HUES64 (cell line): ENCODE measurements around the gene CUTC.

Source experiments
- H3K27ac ChIP-seq: 2 replicates; pipeline ENCODE4 v1.7.0; 2013; ENCODE audit warnings: low read depth, low read length, inconsistent platforms
- H3K27me3 ChIP-seq: 2 replicates; pipeline ENCODE4 v1.6.1; 2013; ENCODE audit warnings: mild to moderate bottlenecking, low read length; ENCODE audit not compliant: insufficient read depth
- H3K36me3 ChIP-seq: 2 replicates; pipeline ENCODE4 v1.6.1; 2013; ENCODE audit warnings: mild to moderate bottlenecking, low read length; ENCODE audit not compliant: insufficient read depth
- H3K4me1 ChIP-seq: 2 replicates; pipeline ENCODE4 v1.6.1; 2013; ENCODE audit warnings: mild to moderate bottlenecking, low read length, moderate library complexity; ENCODE audit not compliant: insufficient read depth
- H3K4me3 ChIP-seq: 2 replicates; pipeline ENCODE4 v1.5.1; 2013; ENCODE audit warnings: mild to moderate bottlenecking, low read length, moderate library complexity
- H3K9ac ChIP-seq: 2 replicates; pipeline ENCODE4 v1.6.1; 2013; ENCODE audit warnings: mild to moderate bottlenecking, low read depth, low read length
- H3K9me3 ChIP-seq: 2 replicates; pipeline ENCODE4 v1.6.1; 2013; ENCODE audit warnings: low read depth, low read length; ENCODE audit not compliant: insufficient read depth
- WGBS: fragments of 150-250, 120-280 bp; methylation state at CpG from one replicate; pipeline ENCODE4 v1.1.7; 2013; ENCODE audit warnings: missing lambda C conversion rate; 5-methylcytosine and 5-hydroxymethylcytosine counted together

CUTC gene

DNA sequence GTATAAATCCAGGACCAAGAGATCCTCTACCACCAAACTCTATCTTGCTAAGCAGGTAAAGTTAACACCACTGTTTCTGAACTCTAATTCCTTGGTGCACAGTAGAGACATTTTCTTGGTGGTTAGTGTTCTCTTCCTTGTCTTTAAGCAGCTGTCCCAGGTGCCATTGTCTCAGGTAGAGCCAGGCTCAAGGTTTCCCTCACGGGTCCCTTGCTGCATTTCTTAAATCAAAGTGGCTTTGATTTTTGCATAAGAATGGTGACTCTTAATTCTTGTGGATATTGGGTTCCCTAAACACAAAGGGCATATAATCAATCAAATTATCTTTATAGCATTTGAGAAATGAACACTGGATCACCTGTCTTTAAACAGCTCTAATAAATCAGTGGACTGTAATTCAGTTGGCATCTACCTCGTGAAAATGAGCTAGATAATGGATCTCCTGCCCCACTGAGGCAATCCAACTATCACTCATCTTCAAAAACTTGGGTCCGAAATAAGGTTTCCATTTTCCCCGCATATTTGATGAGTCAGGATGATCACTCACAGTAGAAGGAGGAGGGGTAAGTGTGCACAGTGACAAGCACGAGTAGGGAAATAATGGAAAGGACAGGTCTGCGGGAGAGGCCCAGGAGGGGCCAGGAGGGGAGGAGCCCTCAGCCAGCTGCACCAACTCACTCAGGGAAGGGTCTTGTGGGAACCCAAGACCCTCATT lies 52.9 kb downstream of the CUTC start:
- WGBS, result 80% methylated on average over 6 of the region's 6 CpGs
- H3K27me3 ChIP-seq, result no peaks in the 10 kb centered on the region
- no peak overlapping the region for H3K4me3 ChIP-seq
- H3K27ac ChIP-seq, result no peak overlapping the region
- no peak overlapping the region for H3K9ac ChIP-seq
- H3K9me3 ChIP-seq, result no peaks in the 10 kb centered on the region
- no peaks in the 10 kb centered on the region for H3K36me3 ChIP-seq
- H3K4me1 ChIP-seq, result peaks cover 15% of the 10 kb centered on the region

DNA sequence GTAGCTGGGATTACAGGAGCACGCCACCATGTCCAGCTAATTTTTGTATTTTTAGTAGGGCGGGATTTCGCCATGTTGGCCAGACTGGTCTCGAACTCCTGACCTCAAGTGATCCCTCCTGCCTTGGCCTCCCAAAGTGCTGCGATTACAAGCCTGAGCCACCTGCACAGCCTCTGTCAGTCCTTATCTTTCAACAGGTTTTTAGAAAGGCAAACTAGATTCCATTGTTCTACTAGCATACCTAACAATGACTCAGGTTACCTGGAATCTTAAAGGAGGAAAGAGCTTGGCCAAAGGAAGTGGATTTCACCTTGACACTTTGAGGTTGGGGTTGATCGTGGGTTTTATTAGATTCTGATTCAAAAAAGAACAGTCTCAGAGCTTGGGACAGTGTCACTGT lies 53.6 kb downstream of the CUTC start:
- 92% methylated on average over 6 of the region's 6 CpGs for WGBS
- Histone ChIP-seq H3K4me3 (no peak overlapping the region), H3K9me3 (no peaks in the 10 kb centered on the region), H3K27ac (no peak overlapping the region), H3K36me3 (no peaks in the 10 kb centered on the region), H3K9ac (no peak overlapping the region), H3K27me3 (no peaks in the 10 kb centered on the region), H3K4me1 (peaks cover 15% of the 10 kb centered on the region)

DNA sequence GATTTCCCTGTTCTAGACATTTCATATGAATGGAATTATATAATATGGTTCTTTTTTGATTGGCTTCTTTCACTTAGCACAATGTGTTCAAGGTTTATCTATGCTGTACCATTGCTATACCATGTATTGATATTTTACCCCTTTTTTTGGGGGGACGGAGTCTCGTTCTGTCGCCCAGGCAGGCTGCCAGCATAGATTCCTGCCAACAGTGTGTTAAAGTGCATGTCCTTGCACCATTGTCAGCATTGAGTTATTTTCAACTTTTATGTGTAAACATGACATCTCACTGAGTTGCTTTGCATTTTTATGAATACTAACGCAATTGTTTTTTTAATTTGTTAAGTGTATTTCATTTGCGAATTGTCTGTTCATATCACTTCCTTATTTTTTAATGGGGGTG lies 55.3 kb downstream of the CUTC start:
- Histone ChIP-seq H3K27ac (no peak overlapping the region), H3K4me3 (no peak overlapping the region), H3K36me3 (no peaks in the 10 kb centered on the region), H3K9ac (no peak overlapping the region), H3K4me1 (peaks cover 15% of the 10 kb centered on the region), H3K27me3 (no peaks in the 10 kb centered on the region), H3K9me3 (no peaks in the 10 kb centered on the region)
- 92% methylated on average over 5 of the region's 5 CpGs for WGBS

DNA sequence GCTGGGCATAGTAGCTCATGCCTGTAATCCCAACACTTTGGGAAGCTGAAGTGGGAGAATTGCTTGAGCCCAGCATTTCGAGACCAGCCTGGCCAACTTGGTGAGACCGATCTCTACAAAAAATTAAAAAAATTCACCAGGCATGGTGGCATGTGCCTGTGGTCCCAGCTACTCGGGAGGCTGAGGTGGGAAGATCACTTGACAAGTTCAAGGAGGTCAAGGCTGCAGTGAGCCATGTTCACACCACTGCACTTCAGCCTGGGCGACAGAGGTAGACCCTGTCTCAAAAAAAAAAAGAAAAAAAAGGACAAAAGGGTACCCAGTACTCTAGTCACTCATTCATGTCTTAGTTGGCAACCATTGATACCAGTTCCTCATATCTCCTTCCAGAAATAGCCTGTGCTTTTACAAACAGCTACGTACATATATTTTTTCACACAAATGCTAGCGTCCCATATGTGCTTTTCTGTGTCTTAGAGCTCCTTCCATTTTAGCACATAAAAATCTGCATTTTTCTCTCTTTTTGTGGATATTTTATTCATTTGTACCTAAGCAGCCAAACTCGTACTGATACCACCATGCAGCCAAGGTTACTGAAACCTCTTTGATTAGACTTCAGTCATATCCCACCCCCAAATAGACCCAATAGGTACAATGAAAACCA lies 55.9 kb downstream of the CUTC start:
- no peaks in the 10 kb centered on the region for H3K36me3 ChIP-seq
- no peak overlapping the region for H3K9ac ChIP-seq
- no peaks in the 10 kb centered on the region for H3K27me3 ChIP-seq
- no peak overlapping the region for H3K4me3 ChIP-seq
- peaks cover 15% of the 10 kb centered on the region for H3K4me1 ChIP-seq
- no peaks in the 10 kb centered on the region for H3K9me3 ChIP-seq
- 86% methylated on average over 7 of the region's 7 CpGs for WGBS
- no peak overlapping the region for H3K27ac ChIP-seq

DNA sequence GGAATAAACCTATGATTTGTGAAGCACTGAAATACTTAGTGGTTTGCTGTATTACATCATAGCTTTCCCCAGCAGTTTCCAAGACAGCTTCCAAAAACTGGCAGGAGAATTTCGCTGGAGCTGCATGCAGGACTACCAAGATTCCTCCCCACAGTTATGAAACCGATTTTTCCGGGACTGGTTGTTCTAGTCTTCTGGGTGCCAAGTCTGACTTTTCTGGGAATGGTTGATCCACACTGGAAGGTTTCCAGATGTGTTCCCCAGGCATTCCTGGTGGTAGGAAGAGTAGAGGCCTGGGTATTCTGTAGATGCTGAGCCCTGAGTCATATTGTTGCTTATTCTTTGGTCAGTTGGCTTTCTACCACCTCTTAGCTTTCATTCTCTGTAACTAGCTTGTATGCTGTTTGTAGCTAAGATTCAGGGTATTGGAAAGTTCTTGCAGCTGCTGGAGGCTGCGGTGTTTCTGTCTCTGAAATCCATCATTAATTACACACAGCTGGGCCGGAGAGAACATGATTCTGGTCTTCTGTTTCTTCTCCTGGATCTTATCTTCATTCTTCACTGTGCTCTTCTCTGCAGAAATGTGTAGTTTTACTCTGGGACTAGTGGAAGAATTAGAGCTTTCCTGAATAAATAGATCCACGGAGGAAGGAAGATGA lies 56.7 kb downstream of the CUTC start:
- Histone ChIP-seq H3K4me3 (no peak overlapping the region), H3K9me3 (no peaks in the 10 kb centered on the region), H3K27me3 (no peaks in the 10 kb centered on the region), H3K36me3 (no peaks in the 10 kb centered on the region), H3K9ac (no peak overlapping the region), H3K27ac (no peak overlapping the region), H3K4me1 (peaks cover 15% of the 10 kb centered on the region)
- 85% methylated on average over 6 of the region's 6 CpGs for WGBS

DNA sequence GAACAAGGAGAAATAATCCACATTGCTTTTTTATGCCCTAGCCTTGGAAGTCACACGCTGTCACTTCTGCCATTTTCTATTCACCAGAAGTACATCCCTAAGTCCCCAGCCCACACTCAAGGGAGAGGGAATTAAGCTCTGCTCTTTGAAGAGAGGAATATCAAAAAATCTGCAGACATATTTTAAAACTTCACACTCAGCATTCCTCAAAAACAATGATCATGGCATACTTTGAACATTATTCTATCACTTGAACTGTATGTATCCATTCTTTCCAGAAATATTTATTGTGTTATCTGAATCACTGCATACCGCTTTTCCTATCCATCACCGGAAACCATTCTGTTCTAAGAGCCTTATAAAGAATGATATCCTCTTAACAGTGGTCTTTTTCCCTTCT lies 59.8 kb downstream of the CUTC start:
- no peaks in the 10 kb centered on the region for H3K4me1 ChIP-seq
- no peaks in the 10 kb centered on the region for H3K9me3 ChIP-seq
- H3K4me3 ChIP-seq, result no peak overlapping the region
- H3K27ac ChIP-seq, result no peak overlapping the region
- H3K36me3 ChIP-seq, result no peaks in the 10 kb centered on the region
- WGBS, result 96% methylated on average over 3 of the region's 3 CpGs
- no peaks in the 10 kb centered on the region for H3K27me3 ChIP-seq
- H3K9ac ChIP-seq, result no peak overlapping the region

DNA sequence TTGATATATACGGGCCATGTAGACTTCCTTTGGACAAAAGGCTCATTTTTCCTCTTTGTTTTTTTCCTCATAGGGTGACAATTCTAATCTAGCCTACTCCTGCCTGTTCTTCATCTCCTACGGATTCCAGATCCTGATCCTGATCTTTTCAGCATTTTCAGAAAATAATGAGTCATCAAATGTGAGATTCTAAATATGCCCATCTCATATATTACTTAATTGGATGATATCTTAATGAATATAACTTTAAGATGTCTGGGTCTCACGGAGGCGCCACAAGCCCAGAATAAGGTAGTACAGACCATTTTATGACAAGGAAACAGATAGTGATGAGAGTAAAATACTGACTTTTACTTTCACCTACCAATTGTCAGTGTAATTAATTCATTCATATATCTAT lies 61.8 kb downstream of the CUTC start:
- Histone ChIP-seq H3K9me3 (no peaks in the 10 kb centered on the region), H3K36me3 (no peaks in the 10 kb centered on the region), H3K27me3 (no peaks in the 10 kb centered on the region), H3K9ac (no peak overlapping the region), H3K4me1 (no peaks in the 10 kb centered on the region), H3K27ac (no peak overlapping the region), H3K4me3 (no peak overlapping the region)
- 95% methylated on average over 4 of the region's 4 CpGs for WGBS

DNA sequence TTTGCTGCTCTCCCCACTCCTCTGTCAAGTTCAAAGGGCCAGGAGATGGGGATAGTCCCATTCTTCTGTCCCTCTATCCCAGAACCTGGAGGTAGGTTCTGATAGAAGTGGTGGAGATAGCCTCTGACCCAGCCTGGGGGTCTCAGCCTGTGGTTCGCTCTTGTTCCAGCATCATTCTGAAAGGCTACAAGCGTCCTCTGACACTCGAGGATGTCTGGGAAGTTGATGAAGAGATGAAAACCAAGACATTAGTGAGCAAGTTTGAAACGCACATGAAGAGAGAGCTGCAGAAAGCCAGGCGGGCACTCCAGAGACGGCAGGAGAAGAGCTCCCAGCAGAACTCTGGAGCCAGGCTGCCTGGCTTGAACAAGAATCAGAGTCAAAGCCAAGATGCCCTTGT lies 64.9 kb downstream of the CUTC start:
- 93% methylated on average over 6 of the region's 6 CpGs for WGBS
- no peak overlapping the region for H3K9ac ChIP-seq
- no peak overlapping the region for H3K4me3 ChIP-seq
- H3K4me1 ChIP-seq, result no peaks in the 10 kb centered on the region
- H3K27me3 ChIP-seq, result no peaks in the 10 kb centered on the region
- H3K9me3 ChIP-seq, result no peaks in the 10 kb centered on the region
- no peaks in the 10 kb centered on the region for H3K36me3 ChIP-seq
- H3K27ac ChIP-seq, result no peak overlapping the region

DNA sequence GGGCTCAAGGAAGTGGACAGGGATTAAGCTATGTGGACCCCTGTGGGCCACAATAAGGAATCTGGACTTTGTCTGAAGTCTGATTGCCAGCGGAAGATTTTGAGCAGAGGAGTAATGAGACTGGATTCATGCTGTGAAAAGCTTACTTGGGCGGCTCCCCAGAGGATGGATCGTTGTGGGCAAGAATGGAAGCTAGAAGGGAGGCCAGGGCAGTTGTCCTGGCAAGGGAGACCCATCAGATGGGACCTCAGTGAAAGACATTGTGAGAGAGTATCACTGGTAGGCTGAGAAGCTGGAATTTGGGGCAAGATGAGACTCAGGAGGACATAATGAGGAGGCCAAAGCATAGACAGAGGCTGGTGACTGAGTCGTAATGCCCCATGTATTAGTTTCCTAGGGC lies 66.0 kb downstream of the CUTC start:
- H3K27ac ChIP-seq, result no peak overlapping the region
- 91% methylated on average over 4 of the region's 4 CpGs for WGBS
- H3K9me3 ChIP-seq, result no peaks in the 10 kb centered on the region
- H3K27me3 ChIP-seq, result no peaks in the 10 kb centered on the region
- H3K4me3 ChIP-seq, result no peak overlapping the region
- no peak overlapping the region for H3K9ac ChIP-seq
- H3K36me3 ChIP-seq, result no peaks in the 10 kb centered on the region
- H3K4me1 ChIP-seq, result no peaks in the 10 kb centered on the region

DNA sequence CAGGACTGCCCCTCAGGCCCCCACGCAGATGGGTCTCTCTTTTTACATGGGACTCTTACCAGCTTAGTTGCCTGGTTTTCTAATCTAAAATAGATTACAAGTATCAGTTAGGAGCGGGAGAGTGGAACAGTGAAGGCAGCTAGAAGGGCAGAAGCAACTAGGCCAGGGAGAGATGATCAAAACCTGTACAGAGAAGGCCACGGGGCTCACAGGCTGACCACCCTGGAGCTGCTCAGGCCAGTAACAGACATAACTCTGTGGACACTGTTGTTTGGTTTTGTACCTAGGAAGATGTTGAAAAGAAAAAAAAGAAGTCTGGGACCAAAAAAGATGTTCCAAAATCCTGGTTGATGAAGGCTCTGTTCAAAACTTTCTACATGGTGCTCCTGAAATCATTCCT lies 66.9 kb downstream of the CUTC start:
- no peak overlapping the region for H3K27ac ChIP-seq
- no peak overlapping the region for H3K4me3 ChIP-seq
- WGBS, result 96% methylated on average over 3 of the region's 3 CpGs
- H3K9ac ChIP-seq, result no peak overlapping the region
- no peaks in the 10 kb centered on the region for H3K9me3 ChIP-seq
- H3K27me3 ChIP-seq, result no peaks in the 10 kb centered on the region
- H3K36me3 ChIP-seq, result no peaks in the 10 kb centered on the region
- no peaks in the 10 kb centered on the region for H3K4me1 ChIP-seq

DNA sequence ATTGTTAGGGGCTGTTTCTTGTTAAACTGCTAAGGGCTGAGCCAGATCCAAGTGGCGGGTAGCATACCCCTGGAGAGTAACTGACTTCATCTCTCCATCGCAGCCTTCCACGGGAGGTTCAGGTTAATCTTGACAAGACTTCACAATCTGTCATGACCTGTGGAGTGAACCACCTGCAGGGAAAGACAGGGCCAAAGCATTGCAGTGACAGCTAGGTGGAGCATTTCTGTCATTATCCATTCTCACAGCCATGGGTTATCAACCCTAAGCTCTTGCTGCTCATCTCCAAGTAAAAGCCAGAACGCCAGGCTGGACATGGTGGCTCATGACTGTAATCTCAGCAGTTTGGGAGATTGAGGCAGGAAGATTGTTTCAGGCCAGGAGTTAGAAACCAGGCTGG lies 67.6 kb downstream of the CUTC start:
- Histone ChIP-seq H3K9me3 (no peaks in the 10 kb centered on the region), H3K36me3 (no peaks in the 10 kb centered on the region), H3K27ac (no peak overlapping the region), H3K4me1 (no peaks in the 10 kb centered on the region), H3K9ac (no peak overlapping the region), H3K27me3 (no peaks in the 10 kb centered on the region), H3K4me3 (no peak overlapping the region)
- 88% methylated on average over 4 of the region's 4 CpGs for WGBS
